GM21619 (cell line): ENCODE data around the gene JMJD1C.
"Not testable (repeated sequence)": the region's sequence is repeated elsewhere in the genome, so short reads cannot be mapped to it uniquely, and the experiment has no call there.

Experiments used
- ATAC-seq: cut with Tn5 transposase; IDR thresholded peaks from one replicate; pipeline ENCODE4 v1.9.1; 2021; ENCODE audit not compliant: unreplicated experiment

The JMJD1C gene

DNA sequence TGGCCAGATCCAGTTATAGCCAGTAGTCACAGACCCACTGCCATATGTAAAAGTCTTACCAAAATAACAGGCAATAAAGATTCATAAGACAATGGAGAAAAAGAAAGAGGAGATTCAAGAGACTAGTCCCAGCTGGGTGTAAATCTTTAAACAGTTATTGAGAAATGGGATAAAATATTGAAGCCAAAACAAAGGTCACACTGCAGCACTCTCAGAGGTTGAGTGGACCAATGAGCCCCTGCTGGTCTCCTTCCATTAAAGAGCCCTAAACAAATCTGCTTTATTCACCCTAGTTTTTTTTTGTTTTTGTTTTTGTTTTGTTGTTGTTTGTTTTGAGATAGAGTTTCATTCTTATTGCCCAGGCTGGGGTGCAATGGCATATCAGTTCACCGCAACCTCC is 98.8 kb downstream of the JMJD1C start:
- no peak for ATAC-seq

DNA sequence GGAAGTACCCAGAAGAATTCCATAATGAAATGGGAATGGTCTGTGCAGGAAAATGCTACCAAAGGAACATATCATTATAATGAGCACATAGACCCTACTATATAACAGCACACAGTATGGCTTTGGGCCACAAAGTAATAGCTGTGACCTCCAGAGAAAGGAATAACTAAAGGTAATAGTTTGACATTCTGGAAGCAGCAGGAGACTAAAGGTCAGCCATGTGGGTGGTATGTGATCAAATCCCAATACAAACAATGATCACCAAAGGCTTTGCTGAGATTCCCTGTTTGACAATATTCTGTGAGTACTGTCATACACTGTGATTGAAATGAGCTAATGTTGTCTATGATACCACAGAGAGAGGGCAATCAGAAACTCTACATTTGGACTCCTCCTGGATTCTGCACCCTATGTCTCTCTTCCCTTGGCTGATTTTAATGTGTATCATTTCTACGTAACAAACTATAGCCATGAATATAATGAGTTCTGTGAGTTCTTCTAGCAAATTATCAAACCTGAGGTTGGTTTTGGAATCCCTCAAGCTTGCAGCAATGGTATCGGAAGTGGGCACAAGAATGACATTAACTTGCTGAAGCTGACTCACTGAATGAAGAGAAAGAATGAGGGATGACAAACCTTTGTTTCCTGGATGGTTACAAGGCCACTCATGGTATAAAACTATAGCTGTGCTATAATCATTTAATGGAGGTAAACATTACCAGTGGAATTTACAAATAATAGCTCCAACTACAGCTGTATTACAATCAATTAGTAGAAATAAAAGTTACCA is 99.6 kb downstream of the JMJD1C start:
- no peak for ATAC-seq

DNA sequence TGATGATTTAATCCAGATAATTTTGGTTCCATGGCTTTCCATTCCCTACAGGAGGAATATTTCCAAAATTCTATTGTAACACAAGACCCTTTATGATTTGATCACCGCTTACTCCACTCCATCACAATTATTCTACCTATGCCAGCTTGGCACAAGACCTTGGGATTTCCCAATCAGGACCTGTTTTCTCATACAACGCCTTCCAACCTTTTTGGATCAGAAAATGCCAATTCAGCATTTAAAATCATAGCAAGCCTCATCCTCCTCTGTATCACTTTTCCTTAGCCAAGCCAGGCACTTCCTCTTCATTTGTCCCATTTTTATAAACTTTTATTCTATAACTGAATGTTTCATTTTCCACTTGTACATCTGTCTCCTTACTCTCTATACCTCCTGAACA is 100.9 kb downstream of the JMJD1C start:
- ATAC-seq, result no peak

DNA sequence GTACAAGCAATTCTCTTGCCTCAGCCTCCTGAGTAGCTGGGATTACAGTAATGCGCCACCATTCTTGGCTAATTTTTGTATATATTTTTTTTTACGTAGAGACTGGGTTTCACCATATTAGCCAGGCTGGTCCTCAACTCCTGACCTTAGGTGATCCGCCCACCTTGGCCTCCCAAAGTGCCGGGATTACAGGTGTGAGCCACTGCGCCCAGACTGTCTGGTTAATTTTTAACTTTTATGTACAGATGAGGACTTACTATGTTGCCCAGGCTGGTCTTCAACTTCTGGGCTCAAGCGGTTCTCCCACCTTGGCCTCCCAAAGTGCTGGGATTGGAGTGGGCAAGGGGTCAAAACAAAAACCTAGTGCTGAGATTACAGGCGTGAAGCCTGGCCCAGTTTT is 101.8 kb downstream of the JMJD1C start:
- ATAC-seq, result no peak

DNA sequence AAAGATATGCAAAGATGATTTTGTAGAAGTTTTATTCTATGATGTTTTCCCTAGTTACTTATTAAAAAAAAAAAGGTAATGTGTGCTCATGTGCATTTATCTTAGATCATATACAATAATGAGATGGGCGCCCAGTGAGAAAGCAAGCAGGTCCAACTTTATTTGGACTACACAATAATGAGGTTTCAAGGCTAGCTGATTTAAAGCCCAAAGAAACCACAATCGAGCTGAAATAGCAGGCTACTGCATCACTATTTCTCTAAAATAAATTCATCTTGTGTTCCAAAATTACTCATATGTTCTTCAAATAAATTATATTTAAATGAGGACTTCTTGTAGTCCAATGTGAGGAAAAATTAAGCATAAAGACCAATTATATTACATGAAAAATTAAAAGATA is 110.1 kb downstream of the JMJD1C start:
- no peak for ATAC-seq

DNA sequence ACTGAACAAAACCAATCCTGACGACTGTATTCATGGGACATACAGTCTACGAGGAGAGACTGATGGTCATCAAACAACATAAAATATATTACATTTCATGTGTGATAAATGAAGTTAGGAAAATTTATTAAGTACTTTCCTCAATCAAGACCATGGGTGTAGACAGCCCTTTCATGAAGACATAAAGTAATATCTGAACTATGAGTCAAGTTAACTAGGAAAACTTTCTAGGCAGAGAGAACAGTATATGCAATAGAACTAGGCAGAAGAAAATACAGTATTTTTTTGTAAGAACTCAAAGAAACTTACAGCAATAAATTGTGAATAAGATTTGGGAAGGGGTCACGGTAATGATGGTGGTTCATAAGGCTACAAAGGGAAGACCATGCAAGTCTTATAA is 112.8 kb downstream of the JMJD1C start:
- ATAC-seq, result no peak

DNA sequence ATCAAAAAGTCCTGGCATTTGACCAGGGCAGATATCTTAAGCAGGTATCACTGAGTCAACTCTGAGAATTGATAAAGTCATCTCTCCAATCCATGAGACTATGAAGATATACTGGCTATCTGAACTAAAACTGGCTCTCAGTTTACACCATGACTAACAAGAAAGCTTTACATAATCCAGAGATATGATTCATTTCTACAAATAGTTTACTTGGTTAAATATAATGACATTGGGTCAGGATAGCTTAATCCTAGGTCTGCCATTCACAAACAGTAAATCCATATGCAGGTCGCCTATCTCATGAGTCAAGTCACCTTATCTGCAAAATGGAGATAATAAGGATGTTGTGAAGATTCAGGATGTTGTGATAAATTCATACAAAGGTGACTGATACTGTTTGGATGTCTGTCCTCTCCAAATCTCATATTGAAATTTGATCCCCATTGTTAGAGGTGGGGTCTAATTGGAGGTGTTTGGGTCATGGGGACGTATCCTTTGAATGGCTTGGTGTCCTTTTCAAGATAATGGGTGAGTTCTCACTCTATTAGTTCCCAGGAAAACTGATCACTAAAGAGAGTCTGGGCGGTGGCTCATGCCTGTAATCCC is 117.4 kb downstream of the JMJD1C start:
- ATAC-seq, result no peak

DNA sequence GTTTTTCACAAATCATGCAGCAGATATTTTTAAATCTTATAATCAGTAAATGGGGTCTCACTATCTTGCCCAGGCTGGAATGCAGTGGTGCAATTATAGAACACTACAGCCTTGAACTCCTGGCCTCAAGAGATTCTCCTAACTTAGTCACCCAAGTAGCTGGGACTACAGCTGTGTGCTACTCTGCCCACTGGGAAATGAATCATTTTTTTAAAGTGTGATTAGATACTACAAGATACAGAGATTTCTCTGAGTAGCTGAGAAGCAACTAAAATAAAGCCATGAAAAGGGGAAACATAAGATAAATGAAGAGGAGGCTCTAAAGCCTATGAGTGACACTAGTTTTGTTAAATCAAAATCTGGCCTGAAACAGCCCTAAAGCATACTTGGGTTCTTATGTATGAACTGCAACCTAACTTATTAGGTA is 119.7 kb downstream of the JMJD1C start:
- ATAC-seq, result no peak

DNA sequence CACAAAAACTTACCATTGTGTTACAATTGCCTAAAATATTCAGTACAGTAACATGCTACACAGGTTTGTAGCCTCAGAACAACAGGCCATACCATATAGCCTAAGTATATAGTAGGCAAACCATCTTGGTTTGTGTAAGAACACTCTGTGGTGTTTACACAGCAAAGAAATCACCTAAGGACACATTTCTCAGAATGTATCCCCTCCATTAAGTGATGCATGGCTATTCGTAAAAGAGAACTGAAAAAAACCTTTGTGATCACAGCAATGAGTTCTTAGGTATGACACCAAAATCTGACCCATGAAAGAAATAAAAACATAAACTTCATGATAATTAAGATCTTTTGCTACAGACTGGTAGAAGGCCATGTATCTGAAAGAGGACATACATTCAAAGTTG is 121.5 kb downstream of the JMJD1C start:
- no peak for ATAC-seq

DNA sequence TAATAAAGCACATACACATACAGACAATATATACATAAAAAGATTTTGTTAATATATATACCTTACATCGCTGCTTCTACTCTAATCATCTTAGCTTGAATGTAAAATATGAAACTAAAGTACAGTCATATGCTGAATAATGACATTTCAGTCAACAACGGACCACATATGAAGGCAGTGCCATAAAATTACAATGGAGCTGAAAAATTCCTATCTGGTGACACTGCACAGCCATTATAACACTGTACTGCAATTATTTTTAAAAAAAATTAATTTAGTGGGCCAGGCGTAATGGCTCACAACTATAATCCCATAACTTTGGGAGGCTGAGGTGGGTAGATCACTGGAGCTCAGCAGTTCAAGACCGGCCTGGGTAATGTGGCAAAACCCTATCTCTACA is 122.3 kb downstream of the JMJD1C start:
- no peak for ATAC-seq

DNA sequence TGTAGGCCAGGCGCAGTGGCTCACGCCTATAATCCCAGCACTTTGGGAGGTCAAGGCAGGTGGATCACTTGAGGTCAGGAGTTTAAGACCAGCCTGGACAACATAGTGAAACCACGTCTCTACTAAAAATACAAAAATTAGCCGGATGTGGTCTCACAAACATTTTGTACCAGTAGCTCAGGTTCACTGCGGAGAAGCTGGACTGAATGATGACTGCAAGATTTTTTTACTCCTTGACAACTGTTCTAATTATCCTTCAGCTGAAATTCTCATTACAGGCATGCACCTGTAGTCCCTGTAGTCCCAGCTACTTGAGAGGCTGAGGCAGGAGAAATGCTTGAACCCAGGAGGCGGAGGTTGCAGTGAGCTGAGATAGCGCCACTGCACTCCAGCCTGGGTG is 126.1 kb downstream of the JMJD1C start:
- not testable (repeated sequence) for ATAC-seq

DNA sequence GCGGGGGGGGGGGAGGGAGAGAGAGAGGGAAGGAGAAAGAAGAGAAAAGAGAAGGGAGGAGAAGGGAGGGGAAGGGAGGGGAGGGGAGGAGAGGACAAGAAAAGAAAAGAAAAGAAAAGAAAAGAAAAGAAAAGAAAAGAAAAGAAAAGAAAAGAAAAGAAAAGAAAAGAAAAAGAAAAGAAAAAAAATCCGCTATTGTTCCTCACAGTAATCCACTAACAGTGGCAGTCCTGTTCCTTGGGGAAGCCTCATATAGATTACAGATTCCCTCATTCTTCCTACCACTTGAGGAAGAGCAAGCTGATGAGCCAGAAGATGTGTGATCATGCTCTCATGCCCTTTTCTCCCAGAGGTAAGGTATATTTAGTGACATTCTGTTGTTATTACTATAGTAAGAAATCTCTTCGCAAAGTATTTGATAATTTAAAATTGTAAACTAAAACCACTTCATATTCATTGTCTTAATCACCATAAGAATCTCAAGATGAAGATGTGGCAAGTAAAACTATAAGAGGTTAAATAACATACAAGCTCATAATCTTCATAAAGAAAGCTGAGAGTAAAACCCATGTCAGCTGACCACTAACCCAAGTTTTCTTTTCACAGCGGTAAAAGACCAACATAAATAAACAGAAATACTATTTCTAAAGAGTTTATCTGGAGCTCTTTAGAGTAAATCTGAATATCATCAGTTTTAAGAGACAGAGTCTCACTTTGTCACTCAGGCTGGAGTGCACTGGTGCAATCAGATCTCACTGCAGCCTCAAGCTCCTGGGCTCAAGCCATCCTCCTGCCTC is 128.1 kb downstream of the JMJD1C start:
- no peak for ATAC-seq

DNA sequence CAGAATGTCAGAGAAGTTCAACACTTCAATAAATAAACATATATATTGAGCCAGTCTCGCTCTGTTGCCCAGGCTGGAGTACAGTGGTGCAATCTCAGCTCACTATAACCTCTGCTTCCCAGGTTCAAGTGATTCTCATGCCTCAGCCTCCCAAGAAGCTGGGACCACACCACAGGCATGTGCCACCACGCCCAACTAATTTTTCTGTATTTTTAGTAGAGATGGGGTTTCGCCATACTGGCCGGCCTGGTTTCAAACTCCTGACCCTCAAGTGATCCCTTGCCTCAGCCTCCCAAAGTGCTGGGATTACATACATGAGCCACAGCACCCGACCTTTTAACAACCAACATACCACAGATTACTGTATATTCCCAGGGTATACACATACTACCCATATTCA is 134.2 kb downstream of the JMJD1C start:
- no peak for ATAC-seq

DNA sequence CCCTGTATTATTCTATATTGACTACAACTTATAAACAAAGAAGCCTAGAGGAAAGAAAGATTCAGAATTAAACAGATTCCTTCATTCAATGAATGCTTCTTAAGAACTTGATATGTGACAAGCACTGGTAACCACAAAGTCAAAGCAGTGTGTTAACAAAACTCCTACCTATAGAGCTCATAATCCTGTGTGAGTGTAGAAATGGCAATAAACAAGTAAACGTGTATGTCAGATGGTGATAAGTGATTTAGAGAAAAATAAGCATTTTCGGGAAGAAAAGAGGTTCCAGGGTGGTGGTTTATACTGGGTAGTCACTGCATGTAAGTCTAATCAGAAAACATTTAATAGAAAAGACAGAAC is 141.3 kb downstream of the JMJD1C start:
- ATAC-seq, result no peak

DNA sequence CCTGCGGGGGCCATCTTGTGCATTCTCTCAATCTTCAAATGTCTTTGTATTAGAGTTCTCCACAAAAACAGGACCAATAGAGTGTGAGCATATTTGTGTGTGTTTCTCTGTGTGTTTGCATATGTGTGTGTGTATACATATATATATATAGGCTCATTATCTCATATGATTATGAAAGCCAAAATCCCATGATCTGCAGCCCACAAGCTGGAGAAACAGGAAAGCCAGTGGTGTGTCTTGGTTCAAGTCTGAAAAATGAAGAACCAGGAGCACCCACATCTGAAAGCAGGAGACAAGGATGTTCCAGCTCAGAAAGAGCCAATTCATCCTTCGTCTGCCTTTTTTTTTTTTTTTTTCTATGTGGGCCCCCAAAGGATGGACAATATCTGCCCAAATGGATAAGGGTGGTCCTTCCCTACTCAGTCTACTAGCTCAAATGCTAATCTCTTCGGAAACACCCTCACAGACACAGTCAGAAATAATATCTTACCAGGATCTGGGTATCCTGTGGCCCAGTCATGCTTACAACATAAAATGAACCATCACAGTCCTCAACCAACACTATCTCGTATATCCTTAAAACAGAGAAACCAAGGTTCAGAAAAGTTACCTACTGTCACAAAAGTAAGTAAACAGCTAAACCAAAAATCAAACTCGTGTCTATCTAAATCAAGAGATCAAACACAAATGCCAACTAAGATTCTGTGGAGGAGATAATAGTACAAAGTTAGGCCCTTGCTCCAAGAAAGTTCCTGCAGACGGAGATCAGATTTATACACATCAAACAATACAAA is 141.9 kb downstream of the JMJD1C start:
- no peak for ATAC-seq

DNA sequence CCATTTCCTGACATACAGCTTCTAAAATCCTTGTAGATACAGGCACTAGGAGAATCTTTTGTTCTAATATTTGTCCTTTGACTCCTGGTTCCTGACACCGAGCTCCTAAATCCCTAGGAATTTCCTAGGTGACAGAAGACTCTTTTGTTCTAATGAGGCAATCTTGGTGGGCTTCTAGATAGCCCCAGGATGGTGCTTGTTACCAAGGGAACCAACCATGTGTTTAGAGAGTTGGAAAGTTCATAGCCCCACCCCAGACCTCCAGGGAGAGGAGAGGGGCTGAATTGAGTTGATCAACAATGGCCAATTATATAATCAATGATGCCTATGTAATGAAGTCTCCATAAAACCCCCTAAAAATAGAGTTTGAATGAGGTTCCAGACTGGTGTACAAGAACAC is 145.1 kb downstream of the JMJD1C start:
- no peak for ATAC-seq

DNA sequence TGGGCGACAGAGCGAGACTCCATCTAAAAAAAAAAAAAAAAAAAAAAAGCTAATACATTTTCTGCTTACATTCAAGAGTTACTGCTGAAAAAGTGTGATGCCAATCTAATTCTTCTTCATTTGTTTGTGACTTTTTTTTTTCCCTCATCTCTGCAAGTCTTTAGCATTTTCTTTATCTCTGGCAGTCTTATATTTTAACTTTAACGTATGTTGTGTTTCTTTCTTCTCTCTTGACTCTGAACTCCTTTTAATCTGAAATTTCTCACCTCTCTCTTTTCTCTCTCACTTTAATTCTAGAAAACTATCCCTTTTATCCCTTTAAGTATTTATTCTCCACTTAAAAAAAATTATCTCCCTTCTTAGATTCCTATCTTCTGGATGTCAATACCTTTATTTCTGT is 146.5 kb downstream of the JMJD1C start:
- no peak for ATAC-seq

DNA sequence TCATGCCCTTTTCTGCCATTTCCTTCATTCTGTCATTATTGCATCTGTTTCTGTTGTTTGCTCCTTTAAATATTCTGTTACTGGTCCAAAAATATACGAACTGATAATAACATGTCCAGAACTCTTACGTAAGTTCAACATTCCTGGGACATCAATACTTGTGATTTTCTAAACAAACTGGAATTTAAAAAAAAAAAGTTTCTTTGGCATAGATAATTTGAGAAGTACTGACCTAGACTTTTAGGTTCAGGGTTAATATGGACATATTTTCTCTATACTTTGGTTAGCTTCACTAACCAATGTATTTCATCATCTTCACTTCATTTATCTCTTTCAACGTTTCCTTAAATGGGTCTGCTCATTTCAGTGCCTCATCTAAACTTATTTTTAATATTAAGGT is 147.3 kb downstream of the JMJD1C start:
- ATAC-seq, result no peak

DNA sequence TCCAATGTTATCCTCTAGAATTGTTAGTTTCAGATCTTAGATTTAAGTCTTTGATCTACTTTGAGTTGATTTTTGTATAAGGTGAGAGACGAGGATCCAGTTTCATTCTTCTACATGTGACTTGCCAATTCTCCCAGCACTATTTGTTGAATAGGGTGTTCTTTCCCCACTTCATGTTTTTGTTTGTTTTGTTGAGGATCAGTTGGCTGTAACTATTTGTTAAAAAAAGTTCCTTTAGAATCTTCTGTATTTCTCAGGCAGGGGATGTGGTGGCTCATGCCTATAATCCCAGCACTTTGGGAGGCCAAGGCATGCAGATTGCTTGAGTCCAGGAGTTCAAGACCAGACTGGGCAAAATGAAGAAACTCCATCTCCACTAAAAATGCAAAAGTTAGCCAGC is 151.8 kb downstream of the JMJD1C start:
- ATAC-seq, result no peak

DNA sequence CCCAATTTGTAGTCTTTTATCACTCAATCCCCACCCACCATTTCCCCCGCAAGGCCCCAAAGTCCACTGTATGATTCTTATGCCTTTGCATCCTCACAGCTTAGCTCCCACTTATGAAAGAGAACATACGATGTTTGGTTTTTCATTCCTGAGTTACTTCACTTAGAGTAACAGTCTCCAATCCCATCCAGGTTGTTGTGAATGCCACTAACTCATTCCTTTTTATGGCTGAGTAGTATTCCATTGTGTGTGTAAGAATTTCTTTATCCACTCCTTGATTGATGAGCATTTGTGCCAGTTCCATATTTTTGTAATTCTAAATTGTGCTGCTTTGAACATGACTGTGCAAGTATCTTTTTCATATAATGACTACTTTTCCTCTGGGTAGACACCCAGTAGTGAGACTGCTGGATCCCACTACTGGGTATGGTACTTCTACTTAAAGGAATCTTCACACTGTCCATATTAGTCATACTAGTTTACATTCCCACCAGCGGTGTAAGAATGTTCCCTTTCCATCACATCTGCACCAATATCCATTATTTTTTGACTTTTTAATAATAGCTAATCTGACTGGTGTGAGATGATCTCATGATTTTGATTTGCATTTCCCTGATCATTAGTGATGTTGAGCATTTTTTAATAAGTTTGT is 152.6 kb downstream of the JMJD1C start:
- ATAC-seq, result no peak

DNA sequence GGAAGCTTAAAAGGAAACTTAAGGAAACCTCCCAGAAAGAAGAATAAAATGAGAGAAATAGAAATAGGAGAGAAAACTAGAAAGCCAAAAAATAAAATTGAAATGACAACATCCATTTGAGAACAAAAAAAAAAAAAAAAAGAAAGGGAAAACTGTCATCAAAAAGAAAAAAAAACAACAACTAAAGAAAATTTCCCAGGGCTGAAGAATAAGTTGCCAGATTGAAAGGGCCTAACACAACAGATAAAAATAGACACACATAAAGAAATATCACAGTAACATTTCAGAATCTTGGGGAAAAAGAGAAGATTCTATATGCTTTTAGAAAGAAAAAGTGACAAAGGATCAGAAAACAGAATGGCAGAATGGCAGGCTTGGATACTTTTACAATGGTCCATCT is 157.1 kb downstream of the JMJD1C start:
- ATAC-seq, result no peak
